GM19193 (cell line): ENCODE results near the gene LRP2.

Source experiments
- POLR2A ChIP-seq: IDR thresholded peaks from 4 replicates; pipeline ENCODE4 v1.6.1; 2011; ENCODE audit not compliant: insufficient read depth, insufficient read length; ENCODE audit errors: extremely low read depth

Gene LRP2

DNA sequence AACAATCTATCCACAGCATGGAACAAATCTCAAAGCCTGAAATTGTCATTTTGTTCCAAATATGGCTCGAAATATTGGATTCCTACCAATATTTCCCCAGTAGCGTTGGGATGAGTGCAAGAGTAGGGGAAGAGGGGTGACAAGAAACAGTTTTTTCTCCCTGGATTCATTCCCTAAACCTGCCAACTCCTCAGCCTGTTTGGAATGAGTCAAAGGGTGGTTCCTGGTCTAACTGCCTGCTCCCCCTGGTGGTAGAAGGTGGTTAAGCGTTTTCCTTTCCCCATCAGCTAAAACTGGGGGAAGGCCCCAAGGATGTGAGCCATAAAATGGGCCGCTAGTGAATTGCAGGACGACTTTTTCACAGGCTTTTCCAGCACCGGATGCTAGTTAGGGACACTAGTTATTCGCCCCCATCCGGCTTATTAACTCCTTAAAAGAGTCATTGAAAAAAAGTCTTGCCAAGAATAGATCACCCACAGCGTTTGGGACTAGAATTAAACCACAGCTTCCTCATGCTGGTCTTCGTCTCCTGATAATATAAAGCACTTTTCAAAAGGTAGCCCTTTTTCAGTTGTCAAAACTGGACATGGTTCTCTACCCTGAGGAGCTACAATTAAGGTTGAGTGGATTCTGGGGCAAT, 220.5 kb downstream of the LRP2 start:
- TF ChIP-seq POLR2A, result no peak

DNA sequence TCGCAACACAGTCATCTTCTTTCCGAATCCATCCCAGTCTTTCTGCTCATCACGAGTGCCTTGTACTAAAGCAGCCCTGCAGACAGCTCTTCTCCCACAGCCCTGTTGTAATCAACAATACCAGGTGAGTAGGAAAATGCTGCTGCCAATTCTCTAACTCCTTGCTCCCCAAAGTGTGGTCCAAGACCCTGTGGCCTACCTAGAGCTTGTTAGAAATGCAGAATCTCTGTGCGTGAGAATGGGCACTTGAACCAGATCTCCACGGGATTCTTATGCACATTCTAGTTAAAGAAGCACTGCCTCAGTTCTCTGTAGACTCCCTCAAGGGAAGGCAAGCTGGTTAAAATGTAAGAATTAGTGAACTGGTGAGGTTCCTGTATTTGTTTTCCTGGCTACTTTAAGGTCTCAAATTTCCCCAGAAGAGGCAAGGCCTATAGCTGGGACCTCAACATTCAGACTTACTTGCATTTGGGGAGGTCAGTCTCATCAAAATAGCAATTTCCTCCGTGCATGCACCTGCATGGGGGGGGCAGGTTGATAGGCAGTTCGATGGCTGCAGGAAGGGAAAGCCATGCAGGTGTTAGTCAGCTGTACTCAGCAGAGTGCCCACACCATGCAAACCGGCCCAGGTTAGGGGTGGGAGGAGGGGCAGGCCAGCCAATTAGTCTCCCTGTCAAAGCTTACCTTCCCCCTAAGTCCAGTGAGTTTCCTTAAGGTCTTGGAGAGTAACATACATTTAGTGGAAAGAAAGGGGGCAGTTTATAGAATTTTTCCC, 222.2 kb downstream of the LRP2 start:
- TF ChIP-seq POLR2A, result no peak

DNA sequence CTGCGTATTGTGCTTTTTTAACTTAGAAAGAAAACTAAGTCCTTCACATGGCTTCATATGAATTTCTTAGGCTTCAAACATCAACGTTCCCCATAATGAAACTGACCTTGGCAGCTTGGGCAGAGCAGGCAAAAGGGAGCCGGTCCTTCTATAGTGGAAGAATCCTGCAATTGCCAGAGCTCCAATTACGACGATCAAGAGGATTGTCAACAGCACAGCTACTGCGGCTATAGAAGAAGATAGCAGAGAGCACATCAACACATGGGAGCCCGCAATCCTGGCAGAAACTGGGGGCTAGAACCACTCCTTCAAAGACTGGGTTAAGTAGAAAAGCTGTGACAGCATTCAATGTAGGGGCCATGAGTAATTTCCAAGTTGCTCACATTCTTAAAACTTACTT, 223.2 kb downstream of the LRP2 start:
- no peak for TF ChIP-seq POLR2A

- no peak for TF ChIP-seq POLR2A
Observed at GRCh38 chr2:169137924-169138323, 224.4 kb downstream of the LRP2 start.

GRCh38 chr2:169136885-169137534, 225.3 kb downstream of the LRP2 start:
- TF ChIP-seq POLR2A, result no peak

DNA sequence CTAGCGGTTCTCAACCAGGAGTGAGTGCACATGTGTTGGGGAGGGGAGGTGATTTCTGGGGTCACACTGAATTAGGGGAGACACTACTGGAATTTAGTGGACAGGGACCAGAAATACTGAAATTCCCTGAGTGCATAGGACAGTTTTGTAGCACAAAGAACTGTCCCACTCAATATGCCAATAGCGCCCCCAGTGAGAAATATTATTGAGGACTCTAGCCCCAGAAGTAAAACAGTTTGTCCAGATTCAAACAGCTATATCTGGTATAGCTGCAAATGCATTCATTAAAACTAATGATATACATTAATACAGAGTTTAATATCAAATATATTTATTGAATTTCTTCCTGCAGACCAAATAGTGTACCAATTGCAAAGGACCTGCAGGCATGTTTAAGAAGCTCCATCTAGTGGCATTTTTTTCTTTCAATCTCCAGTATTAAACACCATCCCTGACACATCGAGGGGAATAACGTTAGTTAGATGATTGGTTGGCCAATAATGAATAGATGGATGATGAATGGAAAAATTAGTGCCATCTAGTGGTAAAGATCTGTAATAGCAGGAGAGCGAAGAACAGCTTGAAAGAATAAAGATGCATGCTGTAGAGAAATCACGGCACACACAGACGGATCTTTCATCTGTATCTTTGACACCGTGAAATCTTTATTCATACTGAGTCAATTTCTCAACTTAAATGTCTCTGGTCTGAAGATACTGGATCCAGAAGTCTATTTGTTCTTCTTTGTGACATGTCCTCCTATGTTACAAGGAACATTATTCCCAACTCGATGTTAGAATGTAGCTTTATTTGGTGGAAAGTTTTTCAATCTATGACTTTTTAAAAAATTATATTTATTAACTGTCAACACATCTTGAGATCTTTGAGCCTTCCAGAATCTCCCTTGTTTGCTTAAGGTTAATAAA, 230.5 kb downstream of the LRP2 start:
- no peak for TF ChIP-seq POLR2A

GRCh38 chr2:169129703-169130243, 232.6 kb downstream of the LRP2 start:
- TF ChIP-seq POLR2A, result no peak

- no peak for TF ChIP-seq POLR2A
Observed at GRCh38 chr2:169119851-169120250, 242.5 kb downstream of the LRP2 start.

DNA sequence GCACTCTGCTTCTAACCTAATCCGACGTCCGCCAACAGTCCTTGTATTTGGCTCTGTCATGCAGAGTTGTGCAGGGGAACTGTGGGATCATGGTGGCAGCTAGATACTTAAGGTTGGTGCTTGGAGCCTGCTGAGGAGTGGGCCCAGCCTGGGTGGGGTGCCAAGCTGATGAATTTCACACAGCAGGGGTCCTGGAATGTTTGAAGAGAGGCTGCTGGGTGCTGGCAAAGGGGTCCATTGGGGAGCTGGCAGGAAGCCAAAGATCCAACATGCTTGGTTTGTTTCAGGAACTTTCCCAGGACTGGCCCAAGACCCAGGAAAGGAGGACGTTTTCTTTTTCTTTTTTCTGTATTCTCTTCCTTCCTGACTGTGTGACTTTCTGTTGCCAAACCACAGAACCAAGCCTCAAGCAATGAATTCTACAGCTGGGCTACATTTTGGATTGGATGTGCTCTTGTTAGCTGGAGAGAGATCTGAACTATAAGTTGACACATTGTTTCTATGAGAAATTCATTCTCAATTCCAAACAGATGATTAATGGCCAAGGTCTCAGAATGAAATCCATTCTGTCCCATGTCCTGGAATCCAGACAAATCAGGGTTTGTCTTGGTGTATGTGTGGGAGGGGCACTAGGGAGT, 243.1 kb downstream of the LRP2 start:
- TF ChIP-seq POLR2A, result no peak

- no peak for TF ChIP-seq POLR2A
Observed at GRCh38 chr2:169118060-169118459, 244.3 kb downstream of the LRP2 start.

GRCh38 chr2:169116993-169117392, 245.3 kb downstream of the LRP2 start:
- no peak for TF ChIP-seq POLR2A

GRCh38 chr2:169116327-169116726, 246.0 kb downstream of the LRP2 start:
- no peak for TF ChIP-seq POLR2A

DNA sequence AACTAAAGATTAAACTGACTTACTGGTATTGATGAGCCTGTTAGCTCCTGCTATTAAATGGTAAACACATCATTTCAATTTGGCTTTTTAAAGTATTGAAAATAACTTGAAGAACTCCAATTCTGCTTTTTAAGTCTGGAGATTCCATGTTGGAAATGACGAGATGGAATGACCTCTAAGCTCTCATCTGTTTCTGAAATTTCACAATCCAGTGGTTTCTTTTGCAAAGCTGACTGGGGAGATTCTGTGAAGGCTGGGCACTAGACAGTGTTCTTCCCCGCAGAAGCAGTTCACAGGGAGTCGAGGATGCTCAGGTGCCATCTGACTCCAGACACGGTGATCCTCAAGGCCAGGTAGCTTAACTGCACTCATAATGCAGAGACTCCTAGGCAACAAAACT, 248.3 kb downstream of the LRP2 start:
- TF ChIP-seq POLR2A, result no peak

DNA sequence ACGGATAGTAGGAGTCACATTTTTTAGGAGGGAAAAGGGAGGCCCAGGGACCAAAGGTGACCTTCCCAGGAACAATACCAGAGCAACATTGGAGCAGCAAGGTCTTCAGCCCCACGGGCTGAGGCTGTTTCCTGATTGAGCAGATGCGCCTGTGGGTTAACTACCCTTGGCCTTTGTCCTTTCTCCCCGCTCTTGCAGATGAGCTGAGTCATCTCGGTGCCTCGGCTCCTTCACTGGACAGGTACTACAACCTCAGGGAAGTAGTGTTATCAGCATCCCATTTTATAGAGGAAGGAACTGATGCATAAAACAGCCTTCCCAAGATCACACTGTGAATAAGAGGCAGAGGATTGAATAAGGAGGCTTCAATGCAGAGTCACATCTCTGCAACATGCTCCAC, 249.5 kb downstream of the LRP2 start:
- no peak for TF ChIP-seq POLR2A

GRCh38 chr2:169110916-169111315, 251.4 kb downstream of the LRP2 start:
- no peak for TF ChIP-seq POLR2A

DNA sequence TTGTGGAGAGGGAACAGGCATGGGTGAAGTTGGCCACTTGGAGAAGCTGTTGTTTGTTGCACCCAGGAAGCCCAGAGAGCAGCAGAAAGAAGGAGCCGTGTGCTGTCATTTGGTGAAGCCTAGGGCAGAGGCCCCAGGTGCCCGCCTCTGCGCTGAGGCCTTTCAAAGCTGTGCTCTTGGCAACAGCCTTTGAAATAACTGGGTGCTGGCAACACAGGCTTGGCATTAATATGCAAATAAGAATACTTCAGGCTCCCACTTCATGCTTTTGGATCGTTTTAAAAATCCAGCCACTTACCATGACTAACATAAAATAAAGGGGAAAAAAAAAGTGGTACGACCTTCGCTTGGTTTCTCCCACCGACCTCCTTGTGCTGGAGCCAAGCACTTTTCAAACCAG, 251.9 kb downstream of the LRP2 start:
- no peak for TF ChIP-seq POLR2A
